SK-N-SH treated with all-trans-retinoic acid at 6 μM for 48 hours (cell line): ENCODE results near the gene MMP24.

Experiments used
- BACH2 ChIP-seq: fragments of 250-450 bp; sonication (Bioruptor Pico); IDR thresholded peaks from 2 replicates; pipeline ENCODE4 v1.9.0; 2021; ENCODE audit warnings: mild to moderate bottlenecking, borderline replicate concordance
- CSDC2 ChIP-seq: fragments of 250-450 bp; sonication (Bioruptor Pico); IDR thresholded peaks from 2 replicates; pipeline ENCODE4 v1.5.0; 2020; ENCODE audit warnings: mild to moderate bottlenecking, moderate library complexity
- ESRRG ChIP-seq: fragments of 250-450 bp; sonication (Bioruptor Pico); IDR thresholded peaks from 2 replicates; pipeline ENCODE4 v1.6.1; 2021; ENCODE audit warnings: mild to moderate bottlenecking
- PPARA ChIP-seq: fragments of 250-450 bp; sonication (Bioruptor Pico); IDR thresholded peaks from 2 replicates; pipeline ENCODE4 v1.5.0; 2020; ENCODE audit warnings: mild to moderate bottlenecking, borderline replicate concordance
- SNAI2 ChIP-seq: fragments of 250-450 bp; sonication (Bioruptor Pico); IDR thresholded peaks from 2 replicates; pipeline ENCODE4 v1.5.0; 2020; ENCODE audit warnings: mild to moderate bottlenecking, moderate library complexity
- TCF4 ChIP-seq: fragments of 250-450 bp; sonication (Bioruptor Pico); IDR thresholded peaks from 2 replicates; pipeline ENCODE4 v1.8.0; 2021; ENCODE audit warnings: mild to moderate bottlenecking, moderate library complexity, borderline replicate concordance
- ZFP3 ChIP-seq: fragments of 250-450 bp; sonication (Bioruptor Pico); IDR thresholded peaks from 2 replicates; pipeline ENCODE4 v1.5.0; 2020; ENCODE audit warnings: mild to moderate bottlenecking, moderate library complexity
- ZFP30 ChIP-seq: fragments of 450-650 bp; formaldehyde crosslinking; IDR thresholded peaks from 2 replicates; pipeline ENCODE4 v1.5.0; 2022; ENCODE audit warnings: mild to moderate bottlenecking, moderate library complexity
- ZNF8 ChIP-seq: fragments of 450-650 bp; formaldehyde crosslinking; IDR thresholded peaks from 2 replicates; pipeline ENCODE4 v1.5.0; 2020; ENCODE audit warnings: mild to moderate bottlenecking, moderate library complexity
- TF ChIP-seq, protein P1 (sequence below): fragments of 250-450 bp; sonication (Bioruptor Pico); IDR thresholded peaks from 2 replicates; pipeline ENCODE4 v1.5.1; 2021; ENCODE audit warnings: mild to moderate bottlenecking, moderate library complexity
- TF ChIP-seq, protein P2 (sequence below): fragments of 250-450 bp; sonication (Bioruptor Pico); IDR thresholded peaks from 2 replicates; pipeline ENCODE4 v1.5.1; 2020; ENCODE audit warnings: low read depth, mild to moderate bottlenecking, moderate library complexity
- TF ChIP-seq, protein P3 (sequence below): fragments of 250-450 bp; sonication (Bioruptor Pico); IDR thresholded peaks from 2 replicates; pipeline ENCODE4 v1.8.0; 2020; ENCODE audit warnings: mild to moderate bottlenecking, moderate library complexity, borderline replicate concordance
- TF ChIP-seq, protein P4 (sequence below): fragments of 250-450 bp; sonication (Bioruptor Pico); IDR thresholded peaks from 2 replicates; pipeline ENCODE4 v1.8.0; 2021; ENCODE audit warnings: low read depth, mild to moderate bottlenecking, moderate library complexity, borderline replicate concordance
- TF ChIP-seq, protein P5 (sequence below): fragments of 250-450 bp; sonication (Bioruptor Pico); IDR thresholded peaks from 2 replicates; pipeline ENCODE4 v1.5.0; 2020; ENCODE audit warnings: mild to moderate bottlenecking, moderate library complexity

DNA sequence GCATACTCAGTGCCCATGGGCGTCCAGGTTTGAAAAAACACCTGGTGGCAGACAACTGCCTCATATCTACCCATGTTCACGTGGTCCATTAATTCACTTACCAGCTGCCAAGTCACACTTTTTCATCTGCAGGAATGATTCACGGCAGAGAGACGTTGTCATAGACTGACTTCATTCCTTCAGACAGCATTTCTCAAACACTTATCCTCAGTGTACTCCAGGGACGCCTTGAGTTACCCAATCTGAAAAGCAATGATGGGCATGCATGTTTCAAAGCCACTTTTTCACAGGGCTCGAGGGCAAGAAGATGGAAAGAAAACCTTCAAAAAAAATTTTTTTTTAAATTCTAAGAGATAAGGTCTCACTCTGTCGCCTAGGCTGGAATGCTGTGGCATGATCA, 45.4 kb downstream of the MMP24 start:
- TF ChIP-seq, protein P1, sequence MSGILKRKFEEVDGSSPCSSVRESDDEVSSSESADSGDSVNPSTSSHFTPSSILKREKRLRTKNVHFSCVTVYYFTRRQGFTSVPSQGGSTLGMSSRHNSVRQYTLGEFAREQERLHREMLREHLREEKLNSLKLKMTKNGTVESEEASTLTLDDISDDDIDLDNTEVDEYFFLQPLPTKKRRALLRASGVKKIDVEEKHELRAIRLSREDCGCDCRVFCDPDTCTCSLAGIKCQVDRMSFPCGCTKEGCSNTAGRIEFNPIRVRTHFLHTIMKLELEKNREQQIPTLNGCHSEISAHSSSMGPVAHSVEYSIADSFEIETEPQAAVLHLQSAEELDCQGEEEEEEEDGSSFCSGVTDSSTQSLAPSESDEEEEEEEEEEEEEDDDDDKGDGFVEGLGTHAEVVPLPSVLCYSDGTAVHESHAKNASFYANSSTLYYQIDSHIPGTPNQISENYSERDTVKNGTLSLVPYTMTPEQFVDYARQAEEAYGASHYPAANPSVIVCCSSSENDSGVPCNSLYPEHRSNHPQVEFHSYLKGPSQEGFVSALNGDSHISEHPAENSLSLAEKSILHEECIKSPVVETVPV (CRISPR knock-in tag): no peak
- TF ChIP-seq BACH2 (CRISPR knock-in tag) (no peak), ESRRG (CRISPR knock-in tag) (no peak), TCF4 (CRISPR knock-in tag) (no peak), CSDC2 (CRISPR knock-in tag) (no peak), SNAI2 (CRISPR knock-in tag) (no peak), ZFP30 (CRISPR knock-in tag) (no peak), ZNF8 (CRISPR knock-in tag) (no peak), ZFP3 (CRISPR knock-in tag) (no peak), PPARA (CRISPR knock-in tag) (no peak)
- TF ChIP-seq, protein P2, sequence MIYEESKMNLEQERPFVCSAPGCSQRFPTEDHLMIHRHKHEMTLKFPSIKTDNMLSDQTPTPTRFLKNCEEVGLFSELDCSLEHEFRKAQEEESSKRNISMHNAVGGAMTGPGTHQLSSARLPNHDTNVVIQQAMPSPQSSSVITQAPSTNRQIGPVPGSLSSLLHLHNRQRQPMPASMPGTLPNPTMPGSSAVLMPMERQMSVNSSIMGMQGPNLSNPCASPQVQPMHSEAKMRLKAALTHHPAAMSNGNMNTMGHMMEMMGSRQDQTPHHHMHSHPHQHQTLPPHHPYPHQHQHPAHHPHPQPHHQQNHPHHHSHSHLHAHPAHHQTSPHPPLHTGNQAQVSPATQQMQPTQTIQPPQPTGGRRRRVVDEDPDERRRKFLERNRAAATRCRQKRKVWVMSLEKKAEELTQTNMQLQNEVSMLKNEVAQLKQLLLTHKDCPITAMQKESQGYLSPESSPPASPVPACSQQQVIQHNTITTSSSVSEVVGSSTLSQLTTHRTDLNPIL (CRISPR knock-in tag): no peak
- TF ChIP-seq, protein P3, sequence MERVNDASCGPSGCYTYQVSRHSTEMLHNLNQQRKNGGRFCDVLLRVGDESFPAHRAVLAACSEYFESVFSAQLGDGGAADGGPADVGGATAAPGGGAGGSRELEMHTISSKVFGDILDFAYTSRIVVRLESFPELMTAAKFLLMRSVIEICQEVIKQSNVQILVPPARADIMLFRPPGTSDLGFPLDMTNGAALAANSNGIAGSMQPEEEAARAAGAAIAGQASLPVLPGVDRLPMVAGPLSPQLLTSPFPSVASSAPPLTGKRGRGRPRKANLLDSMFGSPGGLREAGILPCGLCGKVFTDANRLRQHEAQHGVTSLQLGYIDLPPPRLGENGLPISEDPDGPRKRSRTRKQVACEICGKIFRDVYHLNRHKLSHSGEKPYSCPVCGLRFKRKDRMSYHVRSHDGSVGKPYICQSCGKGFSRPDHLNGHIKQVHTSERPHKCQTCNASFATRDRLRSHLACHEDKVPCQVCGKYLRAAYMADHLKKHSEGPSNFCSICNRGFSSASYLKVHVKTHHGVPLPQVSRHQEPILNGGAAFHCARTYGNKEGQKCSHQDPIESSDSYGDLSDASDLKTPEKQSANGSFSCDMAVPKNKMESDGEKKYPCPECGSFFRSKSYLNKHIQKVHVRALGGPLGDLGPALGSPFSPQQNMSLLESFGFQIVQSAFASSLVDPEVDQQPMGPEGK (CRISPR knock-in tag): no peak
- TF ChIP-seq, protein P4, sequence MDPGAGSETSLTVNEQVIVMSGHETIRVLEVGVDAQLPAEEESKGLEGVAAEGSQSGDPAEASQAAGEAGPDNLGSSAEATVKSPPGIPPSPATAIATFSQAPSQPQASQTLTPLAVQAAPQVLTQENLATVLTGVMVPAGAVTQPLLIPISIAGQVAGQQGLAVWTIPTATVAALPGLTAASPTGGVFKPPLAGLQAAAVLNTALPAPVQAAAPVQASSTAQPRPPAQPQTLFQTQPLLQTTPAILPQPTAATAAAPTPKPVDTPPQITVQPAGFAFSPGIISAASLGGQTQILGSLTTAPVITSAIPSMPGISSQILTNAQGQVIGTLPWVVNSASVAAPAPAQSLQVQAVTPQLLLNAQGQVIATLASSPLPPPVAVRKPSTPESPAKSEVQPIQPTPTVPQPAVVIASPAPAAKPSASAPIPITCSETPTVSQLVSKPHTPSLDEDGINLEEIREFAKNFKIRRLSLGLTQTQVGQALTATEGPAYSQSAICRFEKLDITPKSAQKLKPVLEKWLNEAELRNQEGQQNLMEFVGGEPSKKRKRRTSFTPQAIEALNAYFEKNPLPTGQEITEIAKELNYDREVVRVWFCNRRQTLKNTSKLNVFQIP (CRISPR knock-in tag): no peak
- TF ChIP-seq, protein P5, sequence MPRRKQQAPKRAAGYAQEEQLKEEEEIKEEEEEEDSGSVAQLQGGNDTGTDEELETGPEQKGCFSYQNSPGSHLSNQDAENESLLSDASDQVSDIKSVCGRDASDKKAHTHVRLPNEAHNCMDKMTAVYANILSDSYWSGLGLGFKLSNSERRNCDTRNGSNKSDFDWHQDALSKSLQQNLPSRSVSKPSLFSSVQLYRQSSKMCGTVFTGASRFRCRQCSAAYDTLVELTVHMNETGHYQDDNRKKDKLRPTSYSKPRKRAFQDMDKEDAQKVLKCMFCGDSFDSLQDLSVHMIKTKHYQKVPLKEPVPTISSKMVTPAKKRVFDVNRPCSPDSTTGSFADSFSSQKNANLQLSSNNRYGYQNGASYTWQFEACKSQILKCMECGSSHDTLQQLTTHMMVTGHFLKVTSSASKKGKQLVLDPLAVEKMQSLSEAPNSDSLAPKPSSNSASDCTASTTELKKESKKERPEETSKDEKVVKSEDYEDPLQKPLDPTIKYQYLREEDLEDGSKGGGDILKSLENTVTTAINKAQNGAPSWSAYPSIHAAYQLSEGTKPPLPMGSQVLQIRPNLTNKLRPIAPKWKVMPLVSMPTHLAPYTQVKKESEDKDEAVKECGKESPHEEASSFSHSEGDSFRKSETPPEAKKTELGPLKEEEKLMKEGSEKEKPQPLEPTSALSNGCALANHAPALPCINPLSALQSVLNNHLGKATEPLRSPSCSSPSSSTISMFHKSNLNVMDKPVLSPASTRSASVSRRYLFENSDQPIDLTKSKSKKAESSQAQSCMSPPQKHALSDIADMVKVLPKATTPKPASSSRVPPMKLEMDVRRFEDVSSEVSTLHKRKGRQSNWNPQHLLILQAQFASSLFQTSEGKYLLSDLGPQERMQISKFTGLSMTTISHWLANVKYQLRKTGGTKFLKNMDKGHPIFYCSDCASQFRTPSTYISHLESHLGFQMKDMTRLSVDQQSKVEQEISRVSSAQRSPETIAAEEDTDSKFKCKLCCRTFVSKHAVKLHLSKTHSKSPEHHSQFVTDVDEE (CRISPR knock-in tag): no peak
